DMS114 treated with DMSO at 0.1 percent for 48 hours (cell line): ENCODE measurements around the gene C1QTNF9B.

Source experiments
- DNase-seq: peaks from one replicate; lab custom pipeline; 2025; ENCODE audit not compliant: unreplicated experiment; lab: John Stamatoyannopoulos, UW

Gene C1QTNF9B

GRCh38 chr13:23859904-23860303 lies 37.4 kb downstream of the C1QTNF9B start:
- no peak for DNase-seq

DNA sequence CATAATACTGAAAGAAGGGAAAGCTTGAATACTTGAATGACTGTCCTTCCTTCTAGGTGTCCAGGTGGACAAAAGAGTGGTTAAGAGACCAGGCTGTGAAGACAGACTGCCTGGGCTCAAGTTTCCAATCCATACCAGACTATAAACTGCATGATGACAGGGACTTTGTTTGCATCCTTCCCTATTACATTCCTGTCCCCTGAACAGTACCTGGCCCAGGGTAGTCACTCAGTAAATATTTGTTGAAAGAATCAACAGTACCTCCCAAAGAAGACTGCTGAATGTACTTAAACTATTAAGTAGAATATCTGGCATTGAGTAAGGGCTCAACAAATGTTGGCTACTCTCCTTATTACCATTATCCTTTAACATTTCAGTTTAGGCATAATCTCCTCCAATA lies 37.8 kb downstream of the C1QTNF9B start:
- no peak for DNase-seq

GRCh38 chr13:23858546-23858945 lies 38.8 kb downstream of the C1QTNF9B start:
- no peak for DNase-seq

DNA sequence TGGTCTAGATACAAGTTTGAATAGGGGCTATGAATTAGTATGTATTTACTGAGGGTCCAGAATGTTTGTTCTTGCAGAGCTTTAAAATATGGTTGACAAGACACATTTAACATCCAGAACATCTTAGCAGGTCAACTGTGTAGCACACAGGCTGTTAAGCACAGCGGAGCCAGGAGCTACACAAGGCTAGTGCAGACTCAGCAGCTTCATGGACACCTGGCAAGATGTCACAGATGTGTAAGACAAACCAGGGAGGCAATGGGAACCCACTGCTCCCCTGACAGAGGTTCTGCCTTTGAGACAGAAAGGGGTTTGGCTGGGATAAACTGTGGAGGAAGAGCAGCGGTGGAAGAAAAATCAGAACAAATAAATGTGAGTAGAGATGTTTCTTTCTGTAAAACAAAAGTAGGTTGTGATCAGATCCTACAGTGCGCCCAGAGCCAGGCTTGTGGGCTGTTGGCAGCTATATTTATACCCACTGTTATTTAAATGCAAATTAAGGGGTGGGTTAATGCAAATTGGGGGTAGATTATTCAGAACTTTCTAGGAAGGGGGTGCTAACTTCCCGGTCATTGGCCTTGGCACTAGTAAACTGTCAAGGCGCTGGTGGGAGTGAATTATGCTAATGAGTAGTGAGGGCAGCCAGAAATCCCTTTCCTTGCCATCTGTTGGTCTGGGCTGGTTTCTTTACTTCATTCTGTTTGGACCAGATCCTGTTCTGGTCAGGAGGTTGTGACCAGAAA lies 41.1 kb downstream of the C1QTNF9B start:
- no peak for DNase-seq

GRCh38 chr13:23855360-23855759 lies 41.9 kb downstream of the C1QTNF9B start:
- no peak for DNase-seq

GRCh38 chr13:23852351-23852750 lies 45.0 kb downstream of the C1QTNF9B start:
- DNase-seq, result no peak

DNA sequence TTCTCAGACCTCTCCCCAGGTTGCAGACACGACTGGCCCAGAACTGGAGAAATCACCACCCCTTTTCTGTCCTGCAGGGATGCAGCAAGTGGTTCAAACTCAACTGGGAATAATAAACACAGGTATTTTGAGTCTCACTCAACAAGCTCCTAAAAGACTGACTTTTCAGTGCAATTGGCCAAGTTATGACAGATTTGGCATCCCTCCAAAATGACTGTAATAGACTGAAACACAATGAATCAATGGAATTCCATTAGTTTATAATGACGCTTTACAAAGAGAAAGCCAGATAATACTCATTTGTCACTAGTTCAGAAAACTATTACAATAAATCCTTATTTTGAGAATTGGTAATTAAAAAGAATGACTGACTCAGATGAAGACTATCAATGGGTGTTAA lies 46.2 kb downstream of the C1QTNF9B start:
- no peak for DNase-seq

- no peak for DNase-seq
Measured at GRCh38 chr13:23850134-23850533, 47.2 kb downstream of the C1QTNF9B start.

DNA sequence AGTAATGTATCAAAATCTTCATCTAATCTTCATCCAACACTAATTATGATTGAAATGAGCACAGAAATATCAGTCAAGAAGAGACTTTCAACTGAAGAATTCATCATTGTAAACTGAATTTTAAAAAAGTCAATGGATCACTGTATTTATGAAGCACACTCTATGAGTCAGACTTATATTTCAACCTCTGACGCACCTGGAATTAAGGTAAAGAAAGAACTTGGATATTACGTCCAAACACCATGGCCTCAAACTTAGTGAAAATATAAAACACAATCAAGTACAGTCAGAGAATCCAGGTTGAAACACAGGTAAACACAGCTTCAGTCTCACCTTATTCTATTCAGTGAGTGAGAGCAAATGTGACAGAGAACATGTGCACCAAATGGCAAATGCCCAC lies 47.6 kb downstream of the C1QTNF9B start:
- no peak for DNase-seq

DNA sequence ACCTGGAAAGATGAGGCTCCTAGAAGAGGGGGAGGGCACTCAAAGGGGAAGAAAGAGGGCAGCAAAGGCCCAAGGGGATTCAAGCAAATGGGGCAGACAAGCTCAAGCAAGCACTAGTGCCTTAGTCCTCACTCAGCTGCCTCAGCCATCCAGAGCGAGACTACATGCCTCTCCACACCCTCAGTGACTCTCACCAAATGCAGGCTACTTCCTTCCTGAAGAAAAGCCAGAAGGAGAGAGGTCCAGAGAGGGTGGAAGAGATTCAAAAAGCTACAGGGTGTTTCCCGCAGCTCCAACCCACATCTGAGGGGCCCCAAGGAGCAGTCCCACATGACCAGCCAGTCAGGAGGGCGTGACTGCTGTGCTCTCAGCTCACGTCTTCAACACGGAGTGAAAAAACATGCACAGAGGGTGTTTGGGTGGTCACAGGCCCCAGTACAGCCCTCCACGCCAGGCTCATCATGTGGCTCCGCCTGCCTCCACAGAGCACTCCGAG lies 48.6 kb downstream of the C1QTNF9B start:
- DNase-seq, result no peak

GRCh38 chr13:23848019-23848418 lies 49.3 kb downstream of the C1QTNF9B start:
- no peak for DNase-seq

DNA sequence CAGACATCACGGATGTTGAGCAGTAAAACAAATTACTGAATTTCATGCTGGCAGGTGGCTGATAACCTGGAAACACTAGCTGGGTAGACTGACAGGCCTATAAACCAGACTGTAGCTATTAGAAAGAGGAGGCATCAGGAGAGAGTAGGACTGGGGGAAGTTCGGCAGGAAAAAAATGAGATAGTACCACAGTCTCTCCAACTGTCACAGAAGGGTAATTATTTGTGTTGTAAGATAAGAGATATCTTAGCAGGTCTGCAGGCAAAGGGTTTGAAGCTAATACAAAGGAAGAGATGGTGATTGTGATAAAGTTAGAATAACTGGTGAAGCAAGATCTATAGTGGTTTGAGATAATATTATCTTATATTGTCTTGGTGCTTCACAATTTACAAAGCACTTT lies 49.8 kb downstream of the C1QTNF9B start:
- DNase-seq, result no peak

DNA sequence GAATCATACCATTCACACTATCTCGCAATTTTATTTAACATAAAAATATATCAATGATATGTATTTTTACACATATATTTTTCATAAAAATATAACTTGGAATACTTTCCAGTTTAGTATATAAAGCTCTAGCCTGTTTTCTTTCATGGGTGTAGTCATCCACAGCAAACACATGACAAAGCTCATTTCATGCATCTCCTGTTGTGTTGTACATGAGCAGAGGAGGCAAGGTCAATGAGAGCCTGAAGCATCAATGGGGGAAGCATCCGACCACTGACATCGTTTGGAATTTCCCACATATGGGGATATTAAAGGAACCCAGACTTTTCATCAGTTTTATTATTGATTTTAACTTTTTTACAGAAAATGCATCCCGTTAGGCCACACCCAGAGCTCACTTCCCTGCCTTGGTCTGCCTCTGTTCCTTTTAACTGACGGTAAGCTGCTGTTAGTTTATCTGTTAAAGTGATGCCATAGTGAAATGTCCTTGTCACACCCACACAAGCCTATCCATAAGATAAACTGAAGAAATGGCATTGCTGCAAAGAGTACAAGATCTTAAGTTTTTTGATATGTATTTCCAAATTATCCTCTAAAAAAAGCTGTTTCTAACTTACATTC lies 52.1 kb downstream of the C1QTNF9B start:
- no peak for DNase-seq

DNA sequence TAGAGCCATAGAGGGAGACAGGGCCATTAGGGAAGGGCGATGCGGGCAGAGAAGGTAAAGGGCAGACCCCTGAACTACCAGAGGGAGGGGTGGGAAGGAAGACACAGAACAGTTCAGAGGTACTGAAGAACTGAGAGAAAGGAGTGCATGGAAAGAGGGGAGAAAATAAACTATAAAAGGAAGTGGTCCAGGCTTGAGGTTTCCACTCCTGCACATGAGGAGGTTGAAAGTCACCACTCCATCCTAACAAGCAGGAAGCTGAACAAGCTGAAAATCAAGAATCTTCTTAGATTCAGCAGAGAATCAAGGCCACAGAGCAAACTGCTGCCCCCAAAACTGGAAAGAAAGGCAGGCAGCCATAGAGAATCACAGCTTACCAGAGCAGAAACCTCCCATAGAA lies 53.2 kb downstream of the C1QTNF9B start:
- DNase-seq, result no peak

DNA sequence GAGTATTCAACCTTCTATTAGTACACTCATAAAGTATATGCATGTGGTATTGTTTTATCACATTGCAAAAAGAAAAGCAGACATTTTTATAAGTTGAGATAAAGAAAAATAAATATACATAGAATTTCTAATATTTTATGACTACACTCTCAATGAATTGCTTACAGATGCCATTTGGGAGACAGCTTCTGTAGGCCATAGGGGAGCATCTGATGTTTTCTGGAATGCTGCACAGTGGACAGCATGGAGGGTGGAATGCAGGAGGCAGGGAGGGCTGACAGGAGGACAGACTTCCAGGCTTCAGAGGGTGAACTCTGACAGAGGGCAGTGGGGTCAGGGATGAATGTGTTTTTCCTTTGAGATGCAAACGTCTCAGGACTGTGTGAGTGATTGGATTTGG lies 53.9 kb downstream of the C1QTNF9B start:
- no peak for DNase-seq

- no peak for DNase-seq
Measured at GRCh38 chr13:23842406-23842805, 54.9 kb downstream of the C1QTNF9B start.
